Activated naive CD4-positive, alpha-beta T cell treated with anti-CD3 and anti-CD28 coated beads, Interleukin-2, amount 50 U/mL, for 72 hours (primary cell): ENCODE data around the gene CTCF. TPM values are rescaled to one million over a fixed set of nuclear protein-coding genes. Genes with fewer than 3 reads are reported as not detected.

Experiments
- total RNA-seq, 2 donors: library from RNA; stranded (reverse); gene quantifications; one replicate each; pipeline ENCODE4 v1.2.3, GENCODE V29; 2022

CTCF gene
- total RNA-seq, 2 donors from 2014 or later = 51.5 to 62.1 TPM

Other genes starting within 250 kb of the CTCF start
- gene KCTD19, start 235.8 kb upstream of the CTCF start, total RNA-seq = 1 to 10 TPM in 1 of 2 donors, under 1 TPM in 1; 0.71 to 6.1 TPM
- gene LRRC36, start 235.7 kb upstream of the CTCF start, total RNA-seq = 1 to 10 TPM in 1 of 2 donors, under 1 TPM in 1; 0.57 to 1.9 TPM
- not detected for gene TPPP3, start 169.0 kb upstream of the CTCF start, total RNA-seq
- gene ZDHHC1, start 146.0 kb upstream of the CTCF start, total RNA-seq = 1 to 10 TPM in 1 of 2 donors, under 1 TPM in 1; 0.23 to 2.4 TPM
- 1 to 10 TPM; 1.3 to 2.7 TPM for gene HSD11B2, start 131.4 kb upstream of the CTCF start, total RNA-seq
- gene ATP6V0D1, start 81.4 kb upstream of the CTCF start, total RNA-seq = 10 to 100 TPM; 20.4 to 22.5 TPM
- under 1 TPM in 1 of 2 donors, not detected in 1; 0.64 TPM for gene AGRP, start 79.0 kb upstream of the CTCF start, total RNA-seq
- gene RIPOR1, start 33.7 kb upstream of the CTCF start, total RNA-seq = 10 to 100 TPM; 34.1 to 41.4 TPM
- 100 to 1,000 TPM; 133 to 180 TPM for gene CARMIL2, start 82.6 kb downstream of the CTCF start, total RNA-seq
- 10 to 100 TPM; 54.0 to 58.0 TPM for gene ACD, start 97.7 kb downstream of the CTCF start, total RNA-seq
- 10 to 100 TPM; 10.8 to 17.6 TPM for gene PARD6A, start 98.4 kb downstream of the CTCF start, total RNA-seq
- gene ENKD1, start 104.2 kb downstream of the CTCF start, total RNA-seq = 10 to 100 TPM in 1 of 2 donors, 1 to 10 TPM in 1; 2.4 to 11.0 TPM
- 1 to 10 TPM; 2.0 to 2.1 TPM for gene C16orf86, start 104.3 kb downstream of the CTCF start, total RNA-seq
- gene GFOD2, start 156.8 kb downstream of the CTCF start, total RNA-seq = 10 to 100 TPM; 10.9 to 12.9 TPM
- gene RANBP10, start 244.0 kb downstream of the CTCF start, total RNA-seq = 10 to 100 TPM; 18.3 to 21.2 TPM
- under 1 TPM in 1 of 2 donors, not detected in 1; 0.35 TPM for gene TSNAXIP1, start 244.4 kb downstream of the CTCF start, total RNA-seq